OCI-LY1 (cell line): ENCODE data around the gene DYNC1H1.
"Not testable (repeated sequence)": the region's sequence is repeated elsewhere in the genome, so short reads cannot be mapped to it uniquely, and the experiment has no call there.

Experiments
- H2AFZ ChIP-seq: fragments of 200-600 bp; sonication (generic), shearing (Covaris generic); 2 replicates; pipeline ENCODE4 v1.6.0; 2014; ENCODE audit warnings: antibody characterized with exemption, mild to moderate bottlenecking, low read length
- H3F3A ChIP-seq: fragments of 200-600 bp; sonication (generic), shearing (Covaris generic); 2 replicates; pipeline ENCODE4 v1.6.0; 2014; ENCODE audit warnings: mild to moderate bottlenecking, antibody characterized with exemption, low read length, moderate library complexity; ENCODE audit not compliant: insufficient read depth
- H3K27ac ChIP-seq: fragments of 200-600 bp; sonication (generic); 2 replicates; pipeline ENCODE4 v1.5.1; 2014; ENCODE audit warnings: low read length, mixed run types, mild to moderate bottlenecking, low read depth; ENCODE audit not compliant: poor library complexity, severe bottlenecking
- H3K27me3 ChIP-seq: fragments of 200-600 bp; sonication (generic); 2 replicates; pipeline ENCODE4 v1.6.0; 2014; ENCODE audit warnings: antibody characterized with exemption, mild to moderate bottlenecking, low read length, moderate library complexity; ENCODE audit not compliant: insufficient read depth
- H3K36me3 ChIP-seq: fragments of 200-600 bp; sonication (generic); 2 replicates; pipeline ENCODE4 v1.6.1; 2014; ENCODE audit warnings: mild to moderate bottlenecking, antibody characterized with exemption, low read length, moderate library complexity, mixed read lengths; ENCODE audit not compliant: insufficient read depth
- H3K4me1 ChIP-seq: fragments of 200-600 bp; sonication (generic); 2 replicates; pipeline ENCODE4 v1.5.1; 2014; ENCODE audit warnings: mild to moderate bottlenecking, low read length, moderate library complexity; ENCODE audit not compliant: insufficient read depth, severe bottlenecking
- H3K4me2 ChIP-seq: fragments of 200-600 bp; sonication (generic), shearing (Covaris generic); 2 replicates; pipeline ENCODE4 v1.6.1; 2014; ENCODE audit warnings: low read length
- H3K4me3 ChIP-seq: fragments of 200-600 bp; sonication (generic); 2 replicates; pipeline ENCODE4 v1.5.1; 2014; ENCODE audit warnings: low read length, low read depth, mild to moderate bottlenecking, mixed read lengths; ENCODE audit not compliant: poor library complexity, severe bottlenecking
- H3K79me2 ChIP-seq: fragments of 200-600 bp; shearing (Covaris generic); 2 replicates; pipeline ENCODE4 v1.6.1; 2016; ENCODE audit warnings: mixed run types, low read length, mixed read lengths; ENCODE audit not compliant: insufficient read depth
- H3K9ac ChIP-seq: fragments of 200-600 bp; sonication (generic), shearing (Covaris generic); 2 replicates; pipeline ENCODE4 v1.6.1; 2014; ENCODE audit warnings: mild to moderate bottlenecking, low read length, mixed read lengths
- H3K9me2 ChIP-seq: fragments of 200-600 bp; sonication (generic), shearing (Covaris generic); 2 replicates; pipeline ENCODE4 v1.6.1; 2014; ENCODE audit warnings: low read depth, mild to moderate bottlenecking, low read length, mixed read lengths
- H3K9me3 ChIP-seq: fragments of 200-600 bp; shearing (Covaris generic); 2 replicates; pipeline ENCODE4 v1.6.1; 2014; ENCODE audit warnings: low read length, mixed read lengths
- H4K20me1 ChIP-seq: fragments of 200-600 bp; sonication (generic), shearing (Covaris generic); 2 replicates; pipeline ENCODE4 v1.6.0; 2016; ENCODE audit warnings: mild to moderate bottlenecking, low read length; ENCODE audit not compliant: insufficient read depth
- EZH2 ChIP-seq: fragments of 200-600 bp; sonication (generic), shearing (Covaris generic); IDR thresholded peaks from 2 replicates; pipeline ENCODE4 v1.8.0; 2017; ENCODE audit warnings: borderline replicate concordance, mixed run types, mild to moderate bottlenecking, antibody characterized with exemption, low read length, moderate library complexity, mixed read lengths
- TF ChIP-seq, protein P1 (sequence below): fragments of 200-600 bp; sonication (generic), shearing (Covaris generic); IDR thresholded peaks from 2 replicates; pipeline ENCODE4 v1.5.1; 2017; ENCODE audit warnings: mild to moderate bottlenecking, antibody characterized with exemption, low read length, moderate library complexity, mixed read lengths

Gene DYNC1H1

DNA sequence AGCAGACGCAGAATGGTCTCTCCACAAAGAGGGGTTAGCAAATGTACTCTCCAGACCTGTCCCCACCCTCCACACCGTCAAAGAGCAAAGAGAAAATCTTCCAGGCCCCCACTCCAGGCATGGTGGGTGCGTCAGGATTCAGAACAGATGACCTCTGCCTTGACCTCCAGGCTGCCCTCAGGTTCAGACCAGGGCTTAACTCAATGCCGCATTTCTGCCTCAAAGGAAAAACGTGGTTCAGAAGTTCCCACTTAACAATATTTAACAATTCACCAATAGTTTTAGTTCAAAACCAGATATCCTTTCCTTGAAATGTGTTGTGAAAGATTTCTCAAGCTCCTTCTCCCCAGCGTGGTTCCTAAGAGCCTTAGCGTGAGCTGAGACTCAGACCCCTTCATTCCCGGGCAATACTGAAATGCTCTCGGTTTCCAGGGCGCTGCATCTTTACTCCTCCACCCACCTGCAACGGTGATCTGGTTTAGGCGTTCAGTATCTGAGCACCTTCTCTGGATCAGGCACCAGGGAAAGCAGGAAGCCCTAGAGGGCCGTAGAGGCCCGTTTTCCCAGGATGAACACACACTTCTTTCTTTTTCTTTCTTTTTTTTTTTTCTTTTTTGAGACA is 99.5 kb downstream of the DYNC1H1 start:
- Histone ChIP-seq H3K4me1 (peaks cover 11% of the 10 kb centered on the region), H2AFZ (no peak overlapping the region), H3K9me2 (no peaks in the 10 kb centered on the region), H3K79me2 (no peaks in the 10 kb centered on the region), H3K9me3 (no peaks in the 10 kb centered on the region), H3K36me3 (no peaks in the 10 kb centered on the region), H3K9ac (no peak overlapping the region), H3K4me3 (no peak overlapping the region), H3K4me2 (no peak overlapping the region), H3F3A (no peaks in the 10 kb centered on the region), H3K27me3 (no peaks in the 10 kb centered on the region), H3K27ac (no peak overlapping the region), H4K20me1 (no peaks in the 10 kb centered on the region)
- TF ChIP-seq, protein P1, sequence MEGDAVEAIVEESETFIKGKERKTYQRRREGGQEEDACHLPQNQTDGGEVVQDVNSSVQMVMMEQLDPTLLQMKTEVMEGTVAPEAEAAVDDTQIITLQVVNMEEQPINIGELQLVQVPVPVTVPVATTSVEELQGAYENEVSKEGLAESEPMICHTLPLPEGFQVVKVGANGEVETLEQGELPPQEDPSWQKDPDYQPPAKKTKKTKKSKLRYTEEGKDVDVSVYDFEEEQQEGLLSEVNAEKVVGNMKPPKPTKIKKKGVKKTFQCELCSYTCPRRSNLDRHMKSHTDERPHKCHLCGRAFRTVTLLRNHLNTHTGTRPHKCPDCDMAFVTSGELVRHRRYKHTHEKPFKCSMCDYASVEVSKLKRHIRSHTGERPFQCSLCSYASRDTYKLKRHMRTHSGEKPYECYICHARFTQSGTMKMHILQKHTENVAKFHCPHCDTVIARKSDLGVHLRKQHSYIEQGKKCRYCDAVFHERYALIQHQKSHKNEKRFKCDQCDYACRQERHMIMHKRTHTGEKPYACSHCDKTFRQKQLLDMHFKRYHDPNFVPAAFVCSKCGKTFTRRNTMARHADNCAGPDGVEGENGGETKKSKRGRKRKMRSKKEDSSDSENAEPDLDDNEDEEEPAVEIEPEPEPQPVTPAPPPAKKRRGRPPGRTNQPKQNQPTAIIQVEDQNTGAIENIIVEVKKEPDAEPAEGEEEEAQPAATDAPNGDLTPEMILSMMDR, result no peak
- no peak for TF ChIP-seq EZH2

DNA sequence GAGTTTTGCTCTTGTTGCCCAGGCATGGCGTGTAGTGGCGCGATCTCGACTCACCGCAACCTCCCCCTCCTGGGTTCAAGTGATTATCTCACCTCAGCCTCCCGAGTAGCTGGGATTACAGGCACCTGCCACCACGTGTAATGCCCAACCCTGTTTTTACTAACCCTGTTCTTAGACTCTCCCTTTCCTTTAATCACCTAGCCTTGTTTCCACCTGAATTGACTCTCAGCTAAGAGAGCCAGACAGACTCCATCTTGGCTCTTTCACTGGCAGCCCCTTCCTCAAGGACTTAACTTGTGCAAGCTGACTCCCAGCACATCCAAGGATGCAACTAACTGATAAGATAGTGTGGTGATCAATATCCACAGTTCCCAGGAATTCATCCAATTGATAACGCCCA is 100.2 kb downstream of the DYNC1H1 start:
- not testable (repeated sequence) for H3K9me3 ChIP-seq, H3K9me2 ChIP-seq, H3K9ac ChIP-seq, H2AFZ ChIP-seq, H3K4me3 ChIP-seq, H3K79me2 ChIP-seq, H3F3A ChIP-seq, H3K27ac ChIP-seq, H3K27me3 ChIP-seq, H3K4me1 ChIP-seq, H3K4me2 ChIP-seq, H3K36me3 ChIP-seq, H4K20me1 ChIP-seq

DNA sequence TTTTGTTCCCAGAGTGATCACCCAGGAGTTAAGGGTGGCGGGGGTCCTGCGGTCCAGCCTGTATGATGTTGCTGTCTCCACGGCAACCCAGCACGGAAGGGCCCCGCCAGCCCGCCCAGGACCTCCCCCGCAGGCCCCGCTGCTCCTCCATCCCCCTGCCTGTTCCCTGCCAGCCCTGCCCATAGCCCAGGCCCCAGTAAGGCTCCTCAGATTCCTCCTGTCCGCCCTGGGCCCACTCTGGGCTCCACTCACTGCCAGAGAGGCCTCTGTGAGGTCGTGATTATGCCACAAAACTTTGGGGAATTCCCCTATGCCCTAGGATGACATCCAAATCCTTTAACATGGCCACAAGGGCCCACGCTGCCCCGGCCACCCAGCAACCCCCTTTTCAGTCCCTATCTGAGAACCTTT is 101.7 kb downstream of the DYNC1H1 start:
- Histone ChIP-seq H3F3A (no peaks in the 10 kb centered on the region), H2AFZ (no peak overlapping the region), H3K9me2 (no peaks in the 10 kb centered on the region), H3K79me2 (no peaks in the 10 kb centered on the region), H3K4me1 (no peaks in the 10 kb centered on the region), H3K4me2 (no peak overlapping the region), H3K9ac (no peak overlapping the region), H4K20me1 (no peaks in the 10 kb centered on the region), H3K36me3 (no peaks in the 10 kb centered on the region), H3K9me3 (no peaks in the 10 kb centered on the region), H3K4me3 (no peak overlapping the region), H3K27ac (no peak overlapping the region), H3K27me3 (no peaks in the 10 kb centered on the region)
- TF ChIP-seq, protein P1, result no peak
- no peak for TF ChIP-seq EZH2

DNA sequence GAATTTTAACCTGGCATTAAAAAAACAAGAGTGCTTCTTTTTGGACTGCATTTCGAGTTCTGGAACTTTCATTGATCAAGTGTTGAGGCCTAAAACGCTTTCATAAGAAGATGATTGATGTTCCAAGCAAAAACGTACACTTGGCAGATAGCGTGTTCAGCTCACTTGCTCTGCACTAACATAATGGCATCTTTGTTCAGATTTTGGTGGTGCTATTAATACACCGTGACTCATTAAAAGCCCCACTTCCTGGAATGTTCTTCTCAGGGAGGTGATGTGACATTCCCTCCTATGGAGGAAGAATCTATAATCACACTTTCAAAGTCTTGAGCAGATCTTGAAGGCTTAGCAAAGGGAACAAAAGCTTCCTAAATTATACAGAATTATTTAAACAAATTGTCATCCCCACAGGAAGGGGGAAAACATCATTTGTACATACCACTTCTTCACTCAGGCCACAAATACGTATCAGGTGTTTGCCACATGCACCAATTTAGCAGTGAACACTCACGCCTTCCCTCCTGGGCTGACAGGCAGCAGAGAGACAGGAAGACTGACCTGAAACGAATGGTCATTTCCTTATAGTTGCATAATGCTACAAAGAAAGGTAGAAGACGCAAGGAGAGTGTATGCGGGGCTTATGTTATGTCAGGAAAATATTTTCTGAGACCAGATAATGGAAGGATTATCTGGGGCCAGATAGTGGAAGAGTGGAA is 107.1 kb downstream of the DYNC1H1 start:
- H2AFZ ChIP-seq, result no peak overlapping the region

More for the DNA sequence above, 107.1 kb downstream of the DYNC1H1 start:
- Histone ChIP-seq H3K9ac (no peak overlapping the region), H3K9me2 (no peaks in the 10 kb centered on the region), H3F3A (no peaks in the 10 kb centered on the region), H3K4me3 (no peak overlapping the region), H3K27ac (no peak overlapping the region), H3K4me2 (no peak overlapping the region), H3K9me3 (no peaks in the 10 kb centered on the region), H4K20me1 (no peaks in the 10 kb centered on the region), H3K79me2 (no peaks in the 10 kb centered on the region), H3K27me3 (no peaks in the 10 kb centered on the region), H3K36me3 (no peaks in the 10 kb centered on the region; the same call in 1 of the 2 replicates), H3K4me1 (no peaks in the 10 kb centered on the region)
- TF ChIP-seq, protein P1, result no peak
- no peak for TF ChIP-seq EZH2
